H1 (cell line): Measurements from ENCODE around the gene UBE2J1.

Experiments used
- CEBPB ChIP-seq: IDR thresholded peaks from 2 replicates; pipeline ENCODE4 v1.6.1; 2012; ENCODE audit warnings: low read depth, low read length
- JUND ChIP-seq: IDR thresholded peaks from 2 replicates; pipeline ENCODE4 v1.6.1; 2011; ENCODE audit warnings: mild to moderate bottlenecking, improper control_type of control experiment, low read length
- KDM5A ChIP-seq: fragments of 200-600 bp; IDR thresholded peaks from 2 replicates; pipeline ENCODE4 v1.7.1; 2012; ENCODE audit warnings: mild to moderate bottlenecking, low read length, inconsistent platforms, mixed read lengths
- TF ChIP-seq, protein P1 (sequence below), 3 experiments: IDR thresholded peaks; 1 replicate in 2 of 3; 2 replicates in 1 of 3; pipeline versions ENCODE4 v1.5.1 to v1.6.1; 2011; ENCODE audit warnings: low read length in 3 of 3, mild to moderate bottlenecking in 3 of 3, inconsistent platforms in 2 of 3, low read depth in 1 of 3, moderate library complexity in 1 of 3; ENCODE audit not compliant: insufficient read depth in 1 of 3; ENCODE audit errors: control extremely low read depth in 1 of 3

DNA sequence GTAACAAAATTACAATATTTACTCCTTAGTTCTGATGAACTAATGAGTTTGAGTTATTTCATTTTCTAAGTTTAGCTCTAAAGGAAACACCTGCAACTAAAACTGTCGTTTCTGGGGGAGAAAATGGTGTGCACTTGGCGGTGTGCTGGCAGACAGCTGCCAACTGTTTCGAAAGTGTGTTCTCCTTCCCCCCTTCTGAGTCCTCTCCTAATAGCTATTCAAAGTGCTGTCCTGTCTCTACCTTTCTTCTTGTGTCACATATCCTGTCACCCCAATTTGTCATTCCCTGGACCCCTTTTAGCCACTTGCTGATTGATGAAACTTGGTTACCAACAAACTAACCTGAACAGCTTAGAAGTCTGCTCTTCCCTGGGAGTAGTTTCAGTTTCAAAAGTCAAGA is 4.9 kb upstream of the UBE2J1 start:
- TF ChIP-seq, protein P1, sequence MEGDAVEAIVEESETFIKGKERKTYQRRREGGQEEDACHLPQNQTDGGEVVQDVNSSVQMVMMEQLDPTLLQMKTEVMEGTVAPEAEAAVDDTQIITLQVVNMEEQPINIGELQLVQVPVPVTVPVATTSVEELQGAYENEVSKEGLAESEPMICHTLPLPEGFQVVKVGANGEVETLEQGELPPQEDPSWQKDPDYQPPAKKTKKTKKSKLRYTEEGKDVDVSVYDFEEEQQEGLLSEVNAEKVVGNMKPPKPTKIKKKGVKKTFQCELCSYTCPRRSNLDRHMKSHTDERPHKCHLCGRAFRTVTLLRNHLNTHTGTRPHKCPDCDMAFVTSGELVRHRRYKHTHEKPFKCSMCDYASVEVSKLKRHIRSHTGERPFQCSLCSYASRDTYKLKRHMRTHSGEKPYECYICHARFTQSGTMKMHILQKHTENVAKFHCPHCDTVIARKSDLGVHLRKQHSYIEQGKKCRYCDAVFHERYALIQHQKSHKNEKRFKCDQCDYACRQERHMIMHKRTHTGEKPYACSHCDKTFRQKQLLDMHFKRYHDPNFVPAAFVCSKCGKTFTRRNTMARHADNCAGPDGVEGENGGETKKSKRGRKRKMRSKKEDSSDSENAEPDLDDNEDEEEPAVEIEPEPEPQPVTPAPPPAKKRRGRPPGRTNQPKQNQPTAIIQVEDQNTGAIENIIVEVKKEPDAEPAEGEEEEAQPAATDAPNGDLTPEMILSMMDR (IDR thresholded peaks at IDR 0.05; ENCODE audit: control extremely low read depth in 1 of 3, insufficient read depth in 1 of 3, low read depth in 1 of 3, low read length in 3 of 3): no peak
- TF ChIP-seq KDM5A (no peak), JUND (no peak), CEBPB (no peak)
